Tibial nerve (tissue), 4 donors: ENCODE data around the gene RASGRP2. TPM values are rescaled to one million over a fixed set of nuclear protein-coding genes. Genes with fewer than 3 reads are reported as not detected.
A peak's percentile ranks its signal among the peaks of the same experiment; 100 is the strongest.

ENCODE experiments used
- DNase-seq, 2 donors: peaks; one replicate each; pipeline ENCODE4 v3.0.0-alpha.2; 2019; ENCODE audit warnings: low spot score in 2 of 2
- H3K27ac ChIP-seq, 4 donors: fragments of 200-600 bp; sonication (generic) in 3 of 4; one replicate each; pipeline ENCODE4 v1.5.1; 2017 to 2019; ENCODE audit warnings: mild to moderate bottlenecking in 1 of 4
- H3K27me3 ChIP-seq, 2 donors: fragments of 200-600 bp; sonication (generic) in 1 of 2; one replicate each; pipeline versions ENCODE4 v1.5.1 to v1.6.0; 2017 to 2019
- H3K36me3 ChIP-seq, 3 donors: fragments of 200-600 bp; sonication (generic); one replicate each; pipeline ENCODE4 v1.5.1; 2018 to 2019
- H3K4me1 ChIP-seq, 4 donors: fragments of 200-600 bp; sonication (generic) in 3 of 4; one replicate each; pipeline ENCODE4 v1.5.1; 2017 to 2019
- H3K4me3 ChIP-seq, 4 donors: fragments of 200-600 bp; sonication (generic) in 3 of 4; one replicate each; pipeline ENCODE4 v1.5.1; 2017 to 2019; ENCODE audit warnings: mild to moderate bottlenecking in 1 of 4, moderate library complexity in 1 of 4
- H3K9me3 ChIP-seq, 4 donors: fragments of 200-600 bp; sonication (generic) in 3 of 4; one replicate each; pipeline ENCODE4 v1.5.1; 2017 to 2019
- CTCF ChIP-seq, 5 experiments: fragments of 200-600 bp in 3 of 5; fragments of 450-650 bp in 2 of 5; sonication (generic) in 3 of 5; IDR thresholded peaks; one replicate each; pipeline ENCODE4 v1.5.1; 2016 to 2019; ENCODE audit warnings: antibody characterized with exemption in 5 of 5, mild to moderate bottlenecking in 3 of 5, moderate library complexity in 2 of 5
- EP300 ChIP-seq, 2 donors: sonication (generic); formaldehyde crosslinking; IDR thresholded peaks; one replicate each; pipeline ENCODE4 v1.6.1; 2017; ENCODE audit warnings: antibody characterized with exemption in 2 of 2, mild to moderate bottlenecking in 1 of 2
- POLR2A ChIP-seq, 2 donors: fragments of 450-650 bp; IDR thresholded peaks; one replicate each; pipeline ENCODE4 v1.6.1; 2017; ENCODE audit warnings: antibody characterized with exemption in 2 of 2, mild to moderate bottlenecking in 2 of 2, moderate library complexity in 2 of 2
- WGBS, 2 donors: methylation state at CpG; one replicate each; pipeline ENCODE4 v1.1.5; 2018; 5-methylcytosine and 5-hydroxymethylcytosine counted together
- total RNA-seq, 4 donors: library from RNA; depleted of rRNA; stranded (reverse); fragments of >200 nt; gene quantifications; one replicate each; pipeline ENCODE4 v1.1.0, GENCODE V29; 2016

The RASGRP2 gene
- total RNA-seq, 4 donors from 2014 or later: 35.4 to 87.0 (median 59.0) TPM

DNA sequence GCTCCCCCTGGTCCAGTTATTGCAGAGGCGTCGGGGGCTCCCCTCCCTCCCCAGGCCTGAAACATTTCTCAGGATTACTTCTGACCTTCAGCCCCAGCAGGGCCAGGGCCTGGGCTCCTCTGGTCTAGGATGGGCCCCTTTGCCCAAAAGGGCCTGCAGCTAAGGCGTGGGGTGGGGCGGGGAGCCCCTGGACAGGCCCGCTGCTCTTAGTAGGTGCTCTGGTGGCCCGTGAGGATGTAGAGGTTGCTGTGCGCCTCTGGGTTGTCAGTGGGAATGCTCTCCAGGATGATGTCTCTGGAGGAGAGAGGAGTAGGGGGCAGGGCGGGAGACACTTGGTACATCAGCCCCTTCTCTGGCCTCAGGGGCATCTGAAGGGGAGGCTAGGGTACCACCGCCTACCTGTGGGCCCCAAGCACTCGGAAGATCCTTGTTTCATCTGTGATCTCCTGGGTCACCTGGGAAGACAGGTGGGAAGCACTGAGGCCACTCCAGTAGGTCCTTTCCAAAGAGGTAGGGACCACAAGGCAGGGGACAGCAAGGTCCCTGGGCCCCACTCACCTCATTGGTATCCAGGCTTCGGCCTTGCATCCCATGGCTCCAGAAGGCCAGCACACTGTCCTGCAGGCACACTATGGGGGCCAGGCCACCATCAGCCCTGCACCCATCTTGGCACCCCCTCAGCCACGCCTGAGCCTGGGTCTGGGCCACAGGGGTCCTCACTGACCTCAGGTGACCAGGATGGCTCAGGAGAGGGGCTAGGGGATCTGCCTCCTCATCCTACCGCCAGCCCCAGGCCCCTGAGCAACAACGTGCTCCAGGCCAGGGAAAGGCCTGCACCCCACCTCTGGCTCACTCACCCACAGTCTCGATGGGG lies 45.6 kb upstream of the RASGRP2 start:
- Histone ChIP-seq H3K4me1 (peaks cover 0 to 5% (median 0%) of the 10 kb centered on the region in 4 donors), H3K4me3 (no peak overlapping the region), H3K9me3 (no peaks in the 10 kb centered on the region), H3K27me3 (no peaks in the 10 kb centered on the region), H3K36me3 (peaks cover 0 to 49% (median 3%) of the 10 kb centered on the region in 3 donors), H3K27ac (no peak overlapping the region)
- no peak for DNase-seq
- WGBS, 2 donors: 86% methylated on average over 14 of the region's 15 CpGs
- no peak for TF ChIP-seq POLR2A (IDR thresholded peaks at IDR 0.05)
- TF ChIP-seq CTCF (IDR thresholded peaks at IDR 0.05): no peak
- no peak for TF ChIP-seq EP300 (IDR thresholded peaks at IDR 0.05)

GRCh38 chr11:64788321-64789215 lies 44.6 kb upstream of the RASGRP2 start:
- no peak for DNase-seq
- H3K4me1 ChIP-seq: peaks cover 0 to 5% (median 0%) of the 10 kb centered on the region in 4 donors
- TF ChIP-seq CTCF (IDR thresholded peaks at IDR 0.05) (no peak), POLR2A (IDR thresholded peaks at IDR 0.05) (no peak), EP300 (IDR thresholded peaks at IDR 0.05) (no peak)
- H3K36me3 ChIP-seq: peaks cover 0 to 52% (median 3%) of the 10 kb centered on the region in 3 donors
- no peaks in the 10 kb centered on the region for H3K9me3 ChIP-seq
- 67 to 80% methylated on average over 7 of the region's 9 CpGs for WGBS, 2 donors
- H3K27me3 ChIP-seq: no peaks in the 10 kb centered on the region
- no peak overlapping the region for H3K27ac ChIP-seq
- no peak overlapping the region for H3K4me3 ChIP-seq

DNA sequence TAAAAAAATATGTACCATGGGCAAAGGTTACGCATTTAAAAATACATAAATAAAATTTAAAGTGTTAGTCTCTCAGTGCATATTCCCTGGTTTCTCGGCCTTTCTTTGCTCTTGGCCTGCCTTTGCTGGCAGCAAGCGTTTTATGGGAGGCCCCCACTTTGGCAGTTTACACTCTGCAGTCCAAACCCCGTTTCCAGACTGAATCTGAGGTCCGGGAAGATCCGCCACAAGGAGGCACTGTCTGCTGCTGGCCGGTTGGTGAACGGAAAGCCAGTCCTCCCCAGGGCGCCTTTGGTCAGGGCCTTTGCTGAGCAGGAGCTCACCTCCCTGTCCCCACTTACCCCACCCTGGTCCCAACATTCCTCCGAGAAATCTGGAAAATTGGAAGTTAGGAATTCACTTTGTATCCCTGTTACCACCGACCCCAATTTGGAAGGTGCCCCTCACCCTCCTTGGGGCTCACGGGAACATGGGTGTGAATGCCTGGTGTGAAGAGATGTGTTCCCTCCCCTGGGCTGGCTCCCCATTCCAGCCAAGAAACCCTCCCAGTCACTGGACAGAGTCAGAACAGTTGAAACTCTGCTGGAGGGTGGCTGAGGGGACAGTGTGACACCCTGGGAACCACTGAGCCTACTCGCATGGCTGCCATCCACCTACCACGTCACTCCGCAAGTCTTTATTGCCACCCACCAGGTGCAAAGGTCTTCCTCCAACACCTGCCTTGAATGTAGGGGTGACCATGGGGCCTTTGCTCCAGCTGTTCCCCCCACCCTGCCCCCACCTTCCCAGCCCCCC lies 43.8 kb upstream of the RASGRP2 start:
- H3K27me3 ChIP-seq: no peaks in the 10 kb centered on the region
- 39 to 42% methylated on average over 15 of the region's 15 CpGs for WGBS, 2 donors
- no peak overlapping the region for H3K27ac ChIP-seq
- TF ChIP-seq POLR2A (IDR thresholded peaks at IDR 0.05) (no peak), EP300 (IDR thresholded peaks at IDR 0.05) (no peak), CTCF (IDR thresholded peaks at IDR 0.05) (peak; percentile 51 to 66 (median 60))
- H3K4me3 ChIP-seq: no peak overlapping the region
- H3K36me3 ChIP-seq: peaks cover 0 to 46% (median 3%) of the 10 kb centered on the region in 3 donors
- no peaks in the 10 kb centered on the region for H3K9me3 ChIP-seq
- H3K4me1 ChIP-seq: peaks cover 0 to 5% (median 0%) of the 10 kb centered on the region in 4 donors
- peak in 1 of 2 donors; percentile 51 for DNase-seq

DNA sequence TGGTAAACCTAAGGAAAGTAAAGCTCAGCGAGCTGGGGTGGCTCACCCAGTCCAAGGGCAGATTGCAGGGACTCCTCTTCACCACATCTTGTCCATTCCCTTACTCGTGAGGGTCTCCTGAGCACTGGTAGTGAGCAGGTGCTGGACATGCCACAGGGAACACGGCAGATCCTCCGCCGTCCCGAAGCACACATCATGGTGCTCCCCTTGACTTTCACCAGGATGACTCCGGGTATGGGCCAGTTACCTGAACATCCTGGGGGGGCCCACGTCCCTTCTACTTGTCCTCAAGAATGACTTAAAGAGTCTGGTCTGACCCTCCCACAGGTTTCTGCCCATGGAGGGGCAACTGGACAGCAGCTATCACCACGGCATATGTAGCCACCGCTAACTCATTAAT lies 42.4 kb upstream of the RASGRP2 start:
- Histone ChIP-seq H3K27me3 (no peaks in the 10 kb centered on the region), H3K27ac (no peak overlapping the region), H3K9me3 (no peaks in the 10 kb centered on the region), H3K36me3 (peaks cover 0 to 39% (median 3%) of the 10 kb centered on the region in 3 donors), H3K4me1 (peaks cover 0 to 5% (median 0%) of the 10 kb centered on the region in 4 donors), H3K4me3 (no peak overlapping the region)
- TF ChIP-seq EP300 (IDR thresholded peaks at IDR 0.05) (no peak), POLR2A (IDR thresholded peaks at IDR 0.05) (no peak), CTCF (IDR thresholded peaks at IDR 0.05) (no peak)
- DNase-seq: no peak
- 89 to 95% methylated on average over 10 of the region's 10 CpGs for WGBS, 2 donors
